ENCODE data around the gene MAN2A1.
A peak's percentile ranks its signal among the peaks of the same experiment; 100 is the strongest.

MAN2A1 gene

GRCh38 chr5:109775130-109775529, 85.4 kb downstream of the MAN2A1 start:
- no peak for TF ChIP-seq CTCF (IDR thresholded peaks at IDR 0.05; ENCODE audit: low read depth, low read length)
- in situ Hi-C loops (cut with HindIII; ENCODE audit: low sequenced_read_pairs), result no loop called here
- DNase-seq (ENCODE audit: low read depth, low spot score), result no peak
- no peak overlapping the region for H3K4me3 ChIP-seq (ENCODE audit: low read depth, low read length)

- in situ Hi-C loops (cut with HindIII; ENCODE audit: low sequenced_read_pairs), result no loop called here
- peak; percentile 8 for DNase-seq (ENCODE audit: low read depth, low spot score)
- no peak for TF ChIP-seq CTCF (IDR thresholded peaks at IDR 0.05; ENCODE audit: low read depth, low read length)
- H3K4me3 ChIP-seq (ENCODE audit: low read depth, low read length), result no peak overlapping the region
Observed at GRCh38 chr5:109779036-109779735, 89.5 kb downstream of the MAN2A1 start.

- no peak for DNase-seq (ENCODE audit: low read depth, low spot score)
- TF ChIP-seq CTCF (IDR thresholded peaks at IDR 0.05; ENCODE audit: low read depth, low read length), result no peak
- in situ Hi-C loops (cut with HindIII; ENCODE audit: low sequenced_read_pairs), result no loop called here
- no peak overlapping the region for H3K4me3 ChIP-seq (ENCODE audit: low read depth, low read length)
Observed at GRCh38 chr5:109784687-109785086, 95.0 kb downstream of the MAN2A1 start.

GRCh38 chr5:109786206-109786855, 96.6 kb downstream of the MAN2A1 start:
- no peak for TF ChIP-seq CTCF (IDR thresholded peaks at IDR 0.05; ENCODE audit: low read depth, low read length)
- H3K4me3 ChIP-seq (ENCODE audit: low read depth, low read length), result no peak overlapping the region
- in situ Hi-C loops (cut with HindIII; ENCODE audit: low sequenced_read_pairs), result no loop called here
- DNase-seq (ENCODE audit: low read depth, low spot score), result no peak

GRCh38 chr5:109788596-109788995, 98.9 kb downstream of the MAN2A1 start:
- TF ChIP-seq CTCF (IDR thresholded peaks at IDR 0.05; ENCODE audit: low read depth, low read length), result no peak
- no peak overlapping the region for H3K4me3 ChIP-seq (ENCODE audit: low read depth, low read length)
- in situ Hi-C loops (cut with HindIII; ENCODE audit: low sequenced_read_pairs), result no loop called here
- no peak for DNase-seq (ENCODE audit: low read depth, low spot score)

- H3K4me3 ChIP-seq (ENCODE audit: low read depth, low read length), result no peak overlapping the region
- TF ChIP-seq CTCF (IDR thresholded peaks at IDR 0.05; ENCODE audit: low read depth, low read length), result no peak
- in situ Hi-C loops (cut with HindIII; ENCODE audit: low sequenced_read_pairs), result no loop called here
- DNase-seq (ENCODE audit: low read depth, low spot score), result no peak
Observed at GRCh38 chr5:109792613-109793012, 102.9 kb downstream of the MAN2A1 start.
